GM18909 (cell line): ENCODE measurements around the gene RNASE8.
A peak's percentile ranks its signal among the peaks of the same experiment; 100 is the strongest.

Experiments used
- ATAC-seq: cut with Tn5 transposase; IDR thresholded peaks from one replicate; pipeline ENCODE4 v1.9.1; 2021; ENCODE audit warnings: mild to moderate bottlenecking; ENCODE audit not compliant: unreplicated experiment, poor library complexity

RNASE8 gene

GRCh38 chr14:21090194-21090939 lies 32.7 kb downstream of the RNASE8 start:
- no peak for ATAC-seq

- no peak for ATAC-seq
Observed at GRCh38 chr14:21090940-21091663, 33.5 kb downstream of the RNASE8 start.

GRCh38 chr14:21091821-21092272 lies 34.2 kb downstream of the RNASE8 start:
- no peak for ATAC-seq

DNA sequence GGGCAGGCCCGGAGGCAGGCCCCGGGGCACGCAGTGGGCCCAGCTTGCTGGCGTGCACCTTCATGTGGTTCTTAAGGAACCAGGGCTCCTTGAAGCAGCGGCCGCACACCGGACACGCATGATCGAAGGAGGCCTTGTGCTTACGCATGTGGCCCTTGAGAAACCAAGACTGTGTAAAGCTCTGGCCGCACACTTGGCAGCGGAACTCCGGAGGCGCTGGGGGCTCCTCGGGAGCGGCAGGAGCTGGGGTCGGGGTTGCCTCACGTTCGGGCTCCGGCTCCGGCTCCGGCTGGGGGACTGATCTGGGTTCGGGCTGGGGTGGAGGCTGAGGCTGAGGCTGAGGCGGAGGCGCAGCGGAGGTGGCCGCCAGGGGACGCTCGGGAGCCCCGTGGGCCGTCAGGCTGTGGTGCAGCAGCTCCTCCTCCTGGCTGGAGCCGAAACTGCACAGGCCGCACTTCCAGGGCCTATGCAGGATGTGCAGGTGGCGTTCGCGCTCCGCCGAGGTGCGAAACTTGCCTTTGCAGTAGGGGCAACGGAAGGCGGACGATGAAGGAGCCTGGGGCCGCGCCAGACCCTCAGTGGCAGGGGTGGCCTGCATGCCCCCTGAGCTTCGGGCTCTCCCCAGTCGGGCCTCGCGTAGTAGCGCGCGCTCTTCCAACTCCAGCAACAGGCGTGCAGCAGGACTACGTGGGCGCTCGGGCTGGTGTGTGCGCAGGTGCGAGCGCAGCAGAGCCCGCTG lies 34.8 kb downstream of the RNASE8 start:
- ATAC-seq: peak; percentile 89

DNA sequence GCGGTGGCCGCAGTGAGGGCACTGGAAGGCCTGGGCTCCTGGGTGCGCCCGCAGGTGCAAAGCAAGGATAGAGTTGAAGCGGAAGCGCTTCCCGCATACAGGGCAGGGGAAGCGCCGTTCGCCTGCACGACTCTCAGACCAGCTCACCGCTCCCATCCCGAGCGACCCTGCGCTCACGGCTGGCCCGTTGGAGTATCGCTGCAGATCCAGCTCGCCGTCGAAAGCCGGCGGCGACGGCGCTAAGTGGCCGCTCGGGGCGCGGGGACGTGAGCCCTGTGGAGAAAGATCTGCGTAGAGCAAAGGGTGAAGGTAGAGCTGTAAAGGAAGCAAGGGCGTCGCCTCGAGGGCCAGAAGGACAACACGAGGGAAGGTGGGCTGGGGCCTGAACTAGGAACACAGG lies 35.4 kb downstream of the RNASE8 start:
- ATAC-seq: no peak

- no peak for ATAC-seq
Observed at GRCh38 chr14:21093769-21094681, 36.4 kb downstream of the RNASE8 start.

DNA sequence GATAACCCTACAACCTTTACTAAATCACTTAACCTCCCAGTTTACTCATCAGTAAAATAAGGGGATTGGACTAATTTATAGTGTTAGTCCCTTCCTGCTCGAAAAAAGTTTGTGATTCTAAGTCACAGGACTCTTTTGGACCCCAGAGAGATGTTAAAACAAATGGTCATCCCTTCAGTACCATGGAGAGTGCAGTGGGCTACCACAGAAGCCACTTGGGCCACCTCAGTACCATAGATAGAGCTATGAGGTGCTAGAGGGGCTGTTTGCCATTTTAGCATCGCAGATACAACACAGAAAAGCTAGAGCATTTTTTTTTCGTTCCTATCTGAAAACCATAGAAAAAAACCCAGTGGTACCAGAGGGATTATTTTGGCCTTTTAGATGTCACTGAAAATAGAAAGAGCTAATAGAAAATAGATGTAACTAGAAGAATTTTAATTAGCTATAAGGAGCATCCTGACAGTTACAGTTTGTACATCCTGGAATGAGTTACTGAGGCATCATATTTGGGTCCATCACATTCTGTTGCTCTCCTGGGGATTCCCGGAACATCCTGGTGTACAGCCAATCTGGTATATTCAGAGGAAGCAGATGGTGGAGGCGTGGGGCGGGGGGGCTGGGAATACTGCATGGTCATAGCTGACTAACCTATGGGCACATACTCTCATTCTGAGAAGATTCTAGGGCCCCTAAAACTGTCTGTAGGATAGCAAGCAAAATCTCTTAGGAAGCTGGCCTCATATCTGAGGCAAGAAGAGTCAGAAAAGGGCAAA lies 38.0 kb downstream of the RNASE8 start:
- ATAC-seq: no peak

DNA sequence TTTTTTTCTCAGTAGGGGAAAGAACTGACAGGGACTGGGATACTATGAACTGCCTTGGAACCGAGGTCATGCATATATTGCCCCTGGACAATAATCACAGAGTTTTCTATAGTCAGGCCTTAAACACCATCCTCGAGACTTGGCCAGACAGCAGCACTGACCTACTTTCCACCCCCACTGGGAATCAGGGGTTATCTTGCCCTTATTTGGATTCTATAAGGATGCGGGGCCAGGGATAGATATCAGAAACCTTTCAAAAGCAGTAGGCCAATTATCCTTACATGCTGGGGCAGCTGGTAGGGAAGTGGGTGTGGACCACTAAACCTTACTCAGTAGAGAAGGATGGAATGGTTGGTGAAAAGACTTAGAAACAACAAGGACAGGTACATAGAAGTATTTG lies 38.8 kb downstream of the RNASE8 start:
- no peak for ATAC-seq

DNA sequence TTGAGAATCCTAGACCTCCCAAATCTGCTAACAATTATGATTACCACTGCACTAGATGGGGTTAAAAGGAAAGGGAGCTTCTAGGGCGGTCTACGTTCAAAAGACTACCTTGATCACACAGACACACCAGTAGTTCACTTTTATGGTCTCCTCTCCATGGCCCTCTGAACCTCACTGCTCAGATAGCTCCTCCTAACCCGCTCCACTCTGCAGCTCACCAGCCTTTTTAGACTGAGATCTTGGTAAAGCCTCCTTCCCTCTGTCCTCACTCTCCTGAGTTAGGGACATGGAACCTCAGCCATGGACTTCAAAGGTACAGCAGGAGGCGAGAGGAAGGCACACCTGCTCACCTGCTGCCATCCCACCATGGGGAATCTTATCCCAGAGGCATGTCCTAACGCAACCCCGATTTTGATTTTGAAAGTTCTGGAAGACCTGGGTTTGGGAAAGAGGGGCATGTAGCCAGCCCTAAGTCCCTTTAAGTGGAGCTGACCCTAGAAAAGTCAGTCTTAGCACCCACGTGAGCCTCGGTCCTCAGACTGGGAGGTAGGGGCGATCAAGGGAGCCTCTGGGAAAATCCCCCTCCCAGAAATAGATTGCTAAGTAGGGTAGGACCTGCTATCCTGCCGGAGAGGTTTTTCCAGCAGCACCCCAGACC lies 39.5 kb downstream of the RNASE8 start:
- no peak for ATAC-seq

- ATAC-seq: no peak
Observed at GRCh38 chr14:21097636-21098075, 40.0 kb downstream of the RNASE8 start.

GRCh38 chr14:21098076-21098891 lies 40.7 kb downstream of the RNASE8 start, which contains the start of gene ZNF219:
Gene ZNF219, minus strand, starts transcription at chr14:21098655. Its CDS starts 5,064 bp downstream, at chr14:21093591.
- no peak for ATAC-seq

DNA sequence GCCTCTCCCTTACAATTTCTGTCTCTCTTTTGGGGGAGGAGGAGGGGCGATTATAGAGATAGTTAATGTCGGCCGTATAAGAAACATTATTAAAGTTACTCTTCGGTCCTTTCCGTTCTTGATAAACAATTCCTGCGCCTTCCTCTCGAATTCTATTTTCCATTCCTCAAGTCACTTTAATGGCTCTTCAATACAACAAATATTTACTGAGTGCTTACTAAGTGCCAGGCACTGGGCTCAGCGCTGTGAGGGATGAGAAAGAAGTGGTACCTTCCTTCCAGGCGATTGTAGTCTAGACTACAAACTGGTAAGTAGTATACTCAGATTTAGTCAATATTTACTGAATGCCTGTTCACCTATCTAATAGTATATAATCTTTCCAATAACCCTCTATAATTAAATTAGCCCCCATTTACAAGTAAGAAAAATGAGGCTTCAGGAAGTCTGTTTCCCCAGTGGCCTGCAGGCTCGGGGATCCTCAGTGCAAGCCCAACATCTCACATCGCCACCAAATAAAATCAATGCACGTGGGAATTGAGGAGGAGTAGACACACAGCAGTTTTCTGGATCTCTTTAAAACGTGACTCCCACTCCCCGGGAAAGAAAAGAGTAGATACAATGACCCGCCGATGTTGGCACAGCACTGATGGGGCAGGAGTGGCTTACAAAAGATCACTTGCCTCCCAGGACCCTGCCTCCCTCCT lies 41.4 kb downstream of the RNASE8 start:
- ATAC-seq: no peak

GRCh38 chr14:21099596-21099985 lies 42.0 kb downstream of the RNASE8 start:
- ATAC-seq: no peak

GRCh38 chr14:21100931-21101330 lies 43.3 kb downstream of the RNASE8 start, which contains the start of gene TMEM253:
Gene TMEM253, plus strand, starts transcription at chr14:21101066. Its CDS starts 278 bp downstream, at chr14:21101344.
- ATAC-seq: no peak

DNA sequence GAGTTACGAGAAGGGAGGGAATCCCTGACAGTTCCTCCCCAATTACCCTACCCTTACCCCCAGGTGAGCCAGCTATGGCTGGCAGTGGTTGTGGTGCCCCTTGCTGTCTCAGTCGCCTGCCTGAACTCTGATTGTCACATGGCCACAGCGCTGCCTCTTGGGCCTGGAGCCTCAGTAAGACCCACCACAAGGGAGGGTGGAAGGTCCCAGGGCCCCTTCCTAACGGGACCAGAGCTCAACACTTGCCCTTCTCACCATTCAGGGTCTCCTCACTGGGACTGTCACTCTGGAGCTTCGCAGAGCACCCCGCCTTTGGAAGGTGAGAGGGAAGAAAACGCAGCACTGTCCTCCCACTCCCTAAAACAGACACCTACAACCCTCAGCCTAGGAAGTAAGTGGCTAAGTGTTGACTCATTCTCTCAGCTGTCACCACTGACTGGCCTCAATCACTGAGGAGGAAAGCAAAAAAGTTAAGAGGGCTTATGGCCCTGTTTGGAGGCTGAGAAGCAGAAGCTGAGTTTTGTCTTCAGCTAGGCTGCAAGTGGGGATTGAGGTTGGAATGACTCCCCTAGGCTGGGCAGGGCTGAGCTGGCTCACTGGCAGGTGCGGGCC lies 44.3 kb downstream of the RNASE8 start:
- no peak for ATAC-seq

GRCh38 chr14:21102521-21103410 lies 45.1 kb downstream of the RNASE8 start:
- no peak for ATAC-seq
